D721Med (cell line): ENCODE results near the gene TMEM62.
"Not testable (repeated sequence)": the region's sequence is repeated elsewhere in the genome, so short reads cannot be mapped to it uniquely, and the experiment has no call there.

Experiments used
- DNase-seq: peaks from one replicate; pipeline ENCODE4 v3.0.0; 2011; ENCODE audit warnings: low spot score; ENCODE audit not compliant: insufficient read length
- FAIRE-seq: peaks from 2 replicates; lab custom pipeline; 2011; peaks lifted over from hg19 to GRCh38; lab: Jason Lieb, UNC
- CTCF ChIP-seq: IDR thresholded peaks from 2 replicates; pipeline ENCODE4 v1.5.1; 2012; ENCODE audit warnings: mild to moderate bottlenecking, control low read depth; ENCODE audit not compliant: insufficient read depth; ENCODE audit errors: missing control alignments

Gene TMEM62

GRCh38 chr15:43218908-43219706 is 85.7 kb downstream of the TMEM62 start:
- peak; percentile 21 for TF ChIP-seq CTCF
- FAIRE-seq (no peak), DNase-seq (no peak)

GRCh38 chr15:43219929-43220928 is 86.8 kb downstream of the TMEM62 start:
- no peak for DNase-seq
- FAIRE-seq = no peak
- no peak for TF ChIP-seq CTCF

GRCh38 chr15:43220991-43221403 is 87.6 kb downstream of the TMEM62 start, which contains the start of gene EPB42:
TSS of gene EPB42 (minus strand) at chr15:43221018. CDS start at chr15:43220825, 193 bp downstream.
- DNase-seq (no peak), FAIRE-seq (no peak)
- no peak for TF ChIP-seq CTCF

- FAIRE-seq = no peak
- DNase-seq = no peak
- TF ChIP-seq CTCF = no peak
These were observed 88.0 kb downstream of the TMEM62 start for GRCh38 chr15:43221422-43221821.

- DNase-seq = peak; percentile 38
- FAIRE-seq = no peak
- peak; percentile 65 for TF ChIP-seq CTCF
These were observed 92.0 kb downstream of the TMEM62 start for GRCh38 chr15:43225201-43225949.

GRCh38 chr15:43225950-43226255 is 92.5 kb downstream of the TMEM62 start:
- not testable (repeated sequence) for DNase-seq, FAIRE-seq
